Hematopoietic multipotent progenitor cell treated with erythropoietin and hydrocortisone succinate and interleukin-3 and kit ligand, for 4 days (in vitro differentiated cells): ENCODE measurements around the gene TBCK.

Experiments
- DNase-seq: peaks from one replicate; pipeline ENCODE4 v3.0.0-alpha.2; 2015

The TBCK gene

GRCh38 chr4:106320235-106320634 lies 4.2 kb upstream of the TBCK start:
- DNase-seq = no peak

DNA sequence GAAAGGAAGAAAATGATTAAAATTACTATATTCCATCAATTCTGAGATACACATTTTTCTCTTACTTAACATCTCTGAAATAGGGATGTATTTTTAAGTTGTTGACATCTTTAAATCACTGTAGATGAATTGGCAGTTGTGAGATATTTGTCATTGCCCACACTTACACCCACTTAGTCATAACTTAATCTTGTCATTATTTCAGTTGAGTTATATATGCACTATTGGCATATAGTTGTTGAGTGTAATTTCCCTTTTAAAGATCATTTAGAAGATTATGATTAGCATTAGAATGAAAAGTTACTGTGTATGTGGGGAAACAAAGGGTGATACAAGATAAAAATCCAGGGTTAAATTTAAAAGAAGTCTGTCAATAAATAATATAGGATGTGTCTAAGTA lies 2.5 kb upstream of the TBCK start:
- DNase-seq = no peak

DNA sequence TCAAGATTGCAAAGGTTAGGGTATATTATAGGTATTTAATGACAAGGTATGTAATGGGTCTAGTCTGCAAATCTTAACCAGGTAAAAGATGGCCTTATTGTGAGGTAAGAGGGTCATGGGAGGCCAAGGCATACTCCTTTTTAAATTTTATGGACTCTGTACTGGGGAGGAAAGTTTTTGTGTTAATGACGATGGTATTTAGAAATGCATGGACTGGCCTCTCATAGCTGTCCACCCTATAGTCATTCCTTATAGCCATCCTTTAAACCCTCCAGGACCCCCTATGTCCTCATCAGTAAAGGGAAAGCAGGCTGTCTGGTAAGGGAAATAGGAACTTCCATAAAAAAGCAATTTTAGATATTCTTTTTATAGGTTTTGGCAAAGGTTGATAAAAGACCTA lies 1.8 kb upstream of the TBCK start:
- DNase-seq = no peak

GRCh38 chr4:106316773-106317409 lies 882 bp upstream of the TBCK start:
- DNase-seq = peak; percentile 29

DNA sequence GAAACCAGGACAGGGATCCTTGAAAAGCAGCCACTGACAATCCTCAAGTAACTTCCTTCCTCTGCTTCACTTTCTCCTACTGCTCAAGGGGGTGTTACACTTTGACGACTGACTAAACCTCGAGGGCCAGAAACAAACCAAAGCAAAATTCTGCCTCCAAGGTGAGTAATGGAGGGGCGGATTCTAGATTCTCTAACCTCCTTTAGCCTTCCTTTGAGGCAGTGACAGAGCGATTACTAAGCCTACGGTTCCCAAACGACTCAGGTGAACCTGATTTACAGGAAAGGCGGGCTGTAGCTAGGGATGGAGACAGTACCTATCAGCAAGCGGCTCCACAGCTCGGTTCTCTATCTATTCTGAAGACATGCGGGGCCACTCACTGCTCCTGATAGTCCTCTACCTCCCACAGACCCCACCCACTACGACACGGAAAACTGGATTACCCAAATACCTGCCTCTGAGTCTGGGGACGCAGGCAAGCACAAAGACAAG lies 487 bp downstream of the TBCK start:
- DNase-seq = peak; percentile 56

GRCh38 chr4:106314960-106315359 lies 1.0 kb downstream of the TBCK start:
- peak; percentile 14 for DNase-seq

DNA sequence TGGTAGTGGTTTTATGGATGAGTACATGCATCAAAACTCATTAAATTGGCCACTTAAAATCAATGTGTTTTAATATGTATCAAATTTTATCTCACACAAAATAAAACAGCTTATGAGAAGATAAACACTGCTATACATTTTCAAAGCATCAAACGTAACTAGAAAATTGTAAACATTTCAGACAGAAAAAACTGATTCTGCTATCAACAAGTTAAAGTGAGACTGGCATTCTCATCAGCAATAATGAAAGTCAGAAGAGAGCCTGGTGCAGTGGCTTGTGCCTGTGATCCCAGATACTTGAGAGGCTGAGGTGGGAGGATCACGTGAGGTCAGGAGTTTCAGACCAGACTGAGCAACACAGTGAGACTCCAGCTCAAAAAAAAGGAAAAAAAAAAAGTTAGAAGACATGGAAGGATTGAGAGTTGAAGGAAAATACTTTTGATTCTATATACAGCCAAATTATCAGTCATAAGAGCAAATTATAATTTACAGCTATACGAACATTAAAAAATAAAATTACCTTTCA lies 2.9 kb downstream of the TBCK start:
- no peak for DNase-seq

DNA sequence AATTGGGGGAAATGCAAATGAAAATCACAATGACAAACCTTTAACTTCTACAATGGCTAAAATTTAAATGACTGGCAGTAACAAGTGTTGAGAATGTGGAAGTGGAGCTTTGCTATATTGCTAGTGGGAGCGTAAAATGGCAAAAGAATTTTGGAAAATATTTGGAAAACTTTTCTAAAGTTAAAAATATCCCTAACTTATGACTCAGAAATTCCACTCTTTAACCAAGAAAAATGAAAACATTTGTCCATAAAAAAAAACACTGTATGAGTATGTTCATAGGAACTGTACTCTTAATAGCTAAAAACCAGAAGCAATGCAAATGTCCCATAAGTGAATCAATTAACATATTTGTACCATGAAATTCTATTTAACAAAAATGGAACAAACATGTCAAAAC lies 3.6 kb downstream of the TBCK start:
- no peak for DNase-seq

GRCh38 chr4:106306561-106306960 lies 9.4 kb downstream of the TBCK start:
- DNase-seq = no peak

- no peak for DNase-seq
Observed at GRCh38 chr4:106305435-106306055, 10.5 kb downstream of the TBCK start.

- DNase-seq = no peak
Observed at GRCh38 chr4:106304632-106305031, 11.4 kb downstream of the TBCK start.

GRCh38 chr4:106303548-106304281 lies 12.3 kb downstream of the TBCK start:
- peak; percentile 15 for DNase-seq

GRCh38 chr4:106302062-106302438 lies 14.0 kb downstream of the TBCK start:
- DNase-seq = no peak

DNA sequence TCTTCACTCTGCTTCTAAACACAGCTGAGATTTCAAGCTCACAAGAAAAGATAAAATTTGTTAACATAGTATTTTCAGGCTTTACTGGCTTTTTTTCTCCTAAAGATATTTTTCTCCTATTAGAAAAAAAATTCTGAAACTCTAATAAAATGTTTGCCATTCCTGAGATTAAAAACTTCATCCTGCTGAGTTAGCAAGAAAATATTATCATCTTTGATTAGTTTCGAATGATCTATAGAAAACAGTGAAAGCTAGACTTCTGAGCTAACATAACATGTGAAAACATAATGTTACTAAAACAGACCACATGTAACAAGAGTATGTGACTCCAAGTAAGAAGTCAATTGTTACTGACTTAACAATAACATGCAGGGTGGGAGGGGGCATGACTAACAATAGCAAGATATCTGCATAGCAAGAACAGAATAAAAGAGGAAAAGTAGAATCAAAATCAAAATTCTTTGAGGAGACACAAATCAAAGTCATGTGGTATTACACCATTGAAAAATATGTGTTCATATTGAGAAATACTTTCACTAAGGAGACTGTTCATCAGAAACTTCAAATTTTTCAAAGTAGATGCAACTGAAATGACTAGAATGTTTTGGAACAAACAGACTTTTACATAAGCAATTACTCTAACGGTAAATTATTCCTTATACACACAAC lies 14.5 kb downstream of the TBCK start:
- no peak for DNase-seq

GRCh38 chr4:106299977-106300376 lies 16.0 kb downstream of the TBCK start:
- no peak for DNase-seq

- DNase-seq = no peak
Observed at GRCh38 chr4:106297245-106298035, 18.6 kb downstream of the TBCK start.

- no peak for DNase-seq
Observed at GRCh38 chr4:106294062-106294461, 21.9 kb downstream of the TBCK start.

GRCh38 chr4:106291678-106292077 lies 24.3 kb downstream of the TBCK start:
- DNase-seq = no peak

DNA sequence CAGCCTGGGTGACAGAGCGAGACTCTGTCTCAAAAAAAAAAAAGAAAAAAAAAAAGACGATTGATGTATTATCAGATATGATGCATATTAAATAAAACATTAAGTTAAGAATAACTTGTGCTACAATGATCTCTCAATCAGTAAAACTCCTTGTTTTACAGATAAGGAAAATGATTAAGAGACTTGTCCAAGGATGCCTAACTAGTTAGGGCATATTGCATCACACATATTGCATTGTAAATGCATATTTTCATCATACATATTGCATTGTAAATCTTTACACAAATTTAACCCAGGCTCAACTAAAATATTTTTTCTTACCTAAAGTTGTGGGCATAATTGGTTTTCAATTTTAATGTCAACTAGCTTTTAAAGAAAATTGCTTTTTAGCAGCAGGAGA lies 26.3 kb downstream of the TBCK start:
- DNase-seq = no peak

DNA sequence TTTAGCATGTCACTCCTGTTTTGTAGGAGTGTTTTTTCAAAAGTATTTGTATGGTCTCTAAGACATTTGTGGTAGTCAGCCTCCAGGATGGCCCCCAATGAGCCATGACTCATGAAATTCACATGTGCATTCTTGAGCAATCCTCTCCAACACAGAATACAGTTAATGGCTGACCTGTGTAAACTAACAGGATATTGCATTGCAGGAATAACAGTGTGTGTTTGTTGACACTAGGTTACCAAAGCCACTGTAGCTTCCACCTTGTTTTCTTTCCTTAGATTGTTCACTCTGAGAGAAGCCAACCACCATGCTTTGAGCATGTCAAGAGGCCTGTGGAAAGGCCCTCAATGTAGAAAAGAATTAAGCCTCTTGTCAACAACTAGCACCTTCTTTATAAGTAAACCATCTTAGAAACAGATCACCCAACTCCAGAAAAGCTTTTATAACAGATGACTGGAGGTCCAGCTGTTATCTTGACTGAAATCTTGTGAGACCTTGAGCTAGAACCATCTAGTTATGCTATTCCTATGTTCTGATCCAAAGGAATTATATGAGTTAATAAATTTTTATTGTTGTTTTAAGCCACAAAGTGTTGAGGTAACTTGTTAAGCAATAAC lies 28.5 kb downstream of the TBCK start:
- peak; percentile 64 for DNase-seq

DNA sequence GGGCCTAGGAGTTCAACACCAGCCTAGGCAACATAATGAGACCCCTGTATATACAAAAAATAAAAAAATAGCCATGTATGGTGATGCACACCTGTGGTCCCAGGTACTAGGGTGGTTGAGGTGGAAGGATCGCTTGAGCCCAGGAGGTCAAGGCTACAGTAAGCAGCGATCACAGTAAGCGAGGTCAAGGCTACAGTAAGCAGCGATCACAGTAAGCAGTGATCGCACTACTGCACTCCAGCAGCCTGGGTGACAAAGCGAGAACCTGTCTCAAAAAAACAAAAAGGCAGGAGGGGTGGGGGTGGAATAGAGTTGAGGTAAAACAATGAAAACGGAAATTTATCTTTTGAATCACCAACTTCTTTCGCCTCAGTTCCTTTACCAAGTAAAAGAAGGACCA lies 29.4 kb downstream of the TBCK start:
- no peak for DNase-seq

DNA sequence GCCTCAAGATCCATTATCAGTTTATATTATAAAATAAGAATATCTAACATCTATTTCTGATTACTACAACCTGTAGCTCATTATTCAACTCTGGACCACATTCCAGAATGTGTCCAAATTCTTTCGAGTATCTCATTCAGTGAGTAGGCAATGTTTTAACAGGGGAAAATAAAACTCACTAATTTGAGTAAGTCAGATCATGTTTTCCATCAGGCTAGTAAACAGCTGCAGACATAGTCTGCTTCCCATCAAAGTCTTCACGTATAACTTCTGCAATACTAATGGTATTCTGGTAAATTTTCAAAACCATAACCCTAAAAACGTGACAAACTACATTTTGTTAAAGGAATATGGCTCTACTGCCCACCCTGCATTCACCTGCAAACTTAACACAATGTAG lies 31.8 kb downstream of the TBCK start:
- DNase-seq = no peak
